T-helper 2 cell treated with Interferon-gamma antibody and Interleukin-4, amounts not matched to agents 100 ng/mL and 5 ng/mL, for 36 hours (primary cell): ENCODE results near the gene SPRR2E. TPM values are rescaled to one million over a fixed set of nuclear protein-coding genes. Genes with fewer than 3 reads are reported as not detected.
"Not testable (repeated sequence)": the region's sequence is repeated elsewhere in the genome, so short reads cannot be mapped to it uniquely, and the experiment has no call there.

Experiments
- intact Hi-C: fragments of 100-400 bp; cut with micrococcal nuclease; formaldehyde crosslinking; loops from one replicate; pipeline ENCODE4 v1.15.1; 2023
- total RNA-seq: library from RNA; stranded (reverse); gene quantifications from 2 replicates; pipeline ENCODE4 v1.2.3, GENCODE V29; 2022

SPRR2E gene
- total RNA-seq, 1 donor from 2014 or later = not detected

- intact Hi-C loops = no loop called here
Observed at GRCh38 chr1:153070243-153070642, 24.1 kb downstream of the SPRR2E start.

GRCh38 chr1:153058826-153059784, 35.2 kb downstream of the SPRR2E start:
- intact Hi-C loops = no loop called here

- intact Hi-C loops = no loop called here
Observed at GRCh38 chr1:153058154-153058553, 36.2 kb downstream of the SPRR2E start.

GRCh38 chr1:153057375-153057774, 37.0 kb downstream of the SPRR2E start, which contains the start of gene SPRR2A:
Gene SPRR2A, minus strand, starts transcription at chr1:153057512. Its CDS starts 777 bp downstream, at chr1:153056735.
- intact Hi-C loops = no loop called here

- intact Hi-C loops = not testable (repeated sequence)
Observed at GRCh38 chr1:153056111-153056510, 38.2 kb downstream of the SPRR2E start.

GRCh38 chr1:153049211-153049610, 45.1 kb downstream of the SPRR2E start:
- intact Hi-C loops = no loop called here

Other genes starting within 250 kb of the SPRR2E start
- not detected in 2 replicates for gene LCE7A, start 234.5 kb downstream of the SPRR2E start, total RNA-seq
- gene SMCP, start 216.2 kb downstream of the SPRR2E start, total RNA-seq = not detected in 2 replicates
- not detected in 2 replicates for gene IVL, start 186.0 kb downstream of the SPRR2E start, total RNA-seq
- not detected in 2 replicates for gene SPRR5, start 147.3 kb downstream of the SPRR2E start, total RNA-seq
- gene SPRR4, start 123.9 kb downstream of the SPRR2E start, total RNA-seq = not detected in 2 replicates
- not detected in 2 replicates for gene SPRR1A, start 110.4 kb downstream of the SPRR2E start, total RNA-seq
- not detected in 2 replicates for gene SPRR3, start 92.8 kb downstream of the SPRR2E start, total RNA-seq
- gene SPRR1B, start 63.3 kb downstream of the SPRR2E start, total RNA-seq = not detected in 2 replicates
- not detected in 2 replicates for gene SPRR2D, start 53.4 kb downstream of the SPRR2E start, total RNA-seq
- not detected in 2 replicates for gene SPRR2A, start 37.0 kb downstream of the SPRR2E start, total RNA-seq
- not detected in 2 replicates for gene SPRR2B, start 22.9 kb downstream of the SPRR2E start, total RNA-seq
- not detected in 2 replicates for gene SPRR2F, start 19.0 kb upstream of the SPRR2E start, total RNA-seq
- gene SPRR2G, start 56.4 kb upstream of the SPRR2E start, total RNA-seq = not detected in 2 replicates
- not detected in 2 replicates for gene LELP1, start 108.9 kb upstream of the SPRR2E start, total RNA-seq
- gene PRR9, start 123.1 kb upstream of the SPRR2E start, total RNA-seq = not detected in 2 replicates
- gene LORICRIN, start 165.2 kb upstream of the SPRR2E start, total RNA-seq = not detected in 2 replicates
- not detected in 2 replicates for gene PGLYRP3, start 218.4 kb upstream of the SPRR2E start, total RNA-seq